Stomach (tissue), 4 donors: ENCODE data around the gene ORC3.

Source experiments
- CTCF ChIP-seq, 7 experiments: fragments of 450-650 bp in 4 of 7; fragments of 200-600 bp in 3 of 7; sonication (generic) in 3 of 7; IDR thresholded peaks; one replicate each; pipeline ENCODE4 v1.5.1; 2016 to 2019; ENCODE audit warnings: antibody characterized with exemption in 7 of 7, control low read depth in 2 of 7, mild to moderate bottlenecking in 1 of 7
- EP300 ChIP-seq: sonication (generic); formaldehyde crosslinking; IDR thresholded peaks from one replicate; pipeline ENCODE4 v1.6.1; 2017; ENCODE audit warnings: antibody characterized with exemption
- POLR2A ChIP-seq, 4 donors: fragments of 450-650 bp; IDR thresholded peaks; one replicate each; pipeline ENCODE4 v1.6.1; 2016; ENCODE audit warnings: antibody characterized with exemption in 4 of 4, control low read depth in 2 of 4, mild to moderate bottlenecking in 1 of 4, moderate library complexity in 1 of 4
- POLR2AphosphoS5 ChIP-seq, 3 donors: sonication (generic); formaldehyde crosslinking; IDR thresholded peaks; one replicate each; pipeline ENCODE4 v1.6.1; 2016; ENCODE audit warnings: antibody characterized with exemption in 3 of 3

GRCh38 chr6:87541744-87542143 is 48.2 kb upstream of the ORC3 start:
- TF ChIP-seq CTCF (IDR thresholded peaks at IDR 0.05) (no peak), POLR2A (IDR thresholded peaks at IDR 0.05) (no peak), POLR2AphosphoS5 (IDR thresholded peaks at IDR 0.05) (no peak), EP300 (no peak)
